GM18868 (cell line): ENCODE results near the gene RPS4Y1.

Experiments
- ATAC-seq: cut with Tn5 transposase; IDR thresholded peaks from one replicate; pipeline ENCODE4 v1.9.1; 2021; ENCODE audit warnings: mild to moderate bottlenecking, moderate library complexity; ENCODE audit not compliant: unreplicated experiment

Gene RPS4Y1

GRCh38 chrY:2874211-2874610 lies 32.8 kb downstream of the RPS4Y1 start:
- ATAC-seq: no peak

DNA sequence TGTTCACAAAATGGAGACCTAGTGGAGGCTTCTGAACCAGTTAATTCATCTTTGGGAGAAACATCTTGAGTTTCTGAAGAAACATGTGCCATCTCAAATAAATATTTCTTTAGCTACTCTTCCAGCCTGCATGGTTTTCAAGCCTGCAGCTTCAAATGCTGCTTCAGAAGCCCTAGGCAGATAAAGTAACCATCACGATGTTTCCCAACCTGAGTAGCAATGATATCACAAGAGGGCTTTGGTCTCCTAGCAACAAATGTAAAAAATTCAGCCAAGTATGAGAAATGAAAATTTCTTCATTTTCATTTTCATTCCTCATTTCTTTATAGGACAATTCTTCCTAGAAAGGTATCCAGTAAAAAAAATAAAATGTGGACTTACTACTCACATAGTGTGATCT lies 42.2 kb downstream of the RPS4Y1 start:
- no peak for ATAC-seq

DNA sequence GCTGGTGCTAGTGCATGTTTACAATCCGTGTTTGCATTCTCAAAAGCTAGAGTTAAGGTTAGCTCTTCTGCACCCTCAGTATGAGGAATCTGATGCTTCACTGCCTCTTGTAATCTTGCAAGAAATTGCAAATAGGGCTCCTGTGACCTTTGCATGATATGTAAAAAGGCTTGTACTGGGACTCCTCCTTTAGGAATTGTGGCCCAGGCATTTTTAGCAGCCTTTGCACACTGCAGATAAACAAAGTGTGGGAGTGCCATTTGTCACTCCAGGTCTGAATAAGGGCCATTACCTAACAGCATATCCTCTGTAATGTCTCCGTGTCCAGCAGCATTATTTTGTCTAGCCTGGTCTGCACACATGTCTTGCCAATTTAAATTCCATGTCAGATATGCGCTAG lies 44.5 kb downstream of the RPS4Y1 start:
- ATAC-seq: no peak

DNA sequence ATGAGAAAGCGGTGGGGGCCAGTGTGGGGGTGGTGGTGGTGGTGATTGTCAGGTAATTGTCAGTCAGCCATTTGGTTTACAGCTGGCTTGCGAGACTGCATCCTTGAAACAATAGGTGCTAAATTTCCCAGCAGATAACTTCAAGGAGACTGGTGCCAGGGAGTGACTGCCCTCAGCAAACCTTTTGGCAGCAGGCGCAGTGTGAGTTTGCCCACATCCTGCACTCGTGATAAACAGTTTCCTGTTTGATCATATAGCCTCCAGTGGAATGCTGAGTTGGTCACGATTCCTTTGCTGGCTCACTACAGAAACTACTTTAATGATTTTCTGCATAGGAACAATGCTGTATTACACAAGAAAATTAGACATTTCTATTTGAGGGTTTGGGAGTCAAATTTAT lies 46.0 kb downstream of the RPS4Y1 start:
- ATAC-seq: no peak

GRCh38 chrY:2887955-2888354 lies 46.6 kb downstream of the RPS4Y1 start:
- ATAC-seq: peak; percentile 94

DNA sequence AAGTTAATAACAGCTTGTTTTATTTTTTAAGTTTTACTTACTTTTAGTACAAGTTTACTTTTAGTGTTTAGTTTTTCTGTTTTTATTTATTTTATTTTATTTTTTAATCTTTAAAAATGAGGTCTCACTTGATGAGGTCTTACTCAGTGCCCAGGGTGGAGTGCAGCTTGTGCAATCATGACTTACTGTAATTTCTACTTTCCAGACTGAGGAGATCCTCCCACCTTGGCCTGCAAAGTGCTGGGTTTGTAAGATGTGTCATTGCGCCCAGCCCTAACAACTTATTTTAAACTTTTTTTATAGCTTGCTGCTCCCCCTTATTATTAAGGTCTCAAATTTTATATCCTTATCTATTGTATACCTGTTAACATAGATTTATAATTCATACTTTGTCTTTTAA lies 52.1 kb downstream of the RPS4Y1 start:
- ATAC-seq: no peak

- peak; percentile 89 for ATAC-seq
Measured at GRCh38 chrY:2896050-2896449, 54.6 kb downstream of the RPS4Y1 start.

DNA sequence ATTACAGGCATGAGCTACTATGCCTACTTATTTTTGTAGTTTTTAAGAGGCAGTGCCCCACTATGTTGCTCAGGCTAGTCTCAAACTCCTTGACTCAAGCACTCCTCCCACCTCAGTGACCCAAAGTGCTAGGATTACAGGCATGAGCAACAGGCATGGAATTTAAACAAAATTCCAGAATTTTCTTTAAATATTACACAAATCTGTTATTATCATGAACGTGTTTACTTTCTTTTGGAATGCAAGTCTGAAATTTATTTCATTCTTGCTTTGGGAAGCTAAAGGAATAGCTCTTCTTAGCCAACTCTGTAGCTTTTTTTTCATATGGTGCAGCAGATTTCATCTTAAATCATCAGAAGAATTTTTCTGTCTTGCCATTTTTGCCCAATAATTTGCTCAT lies 66.0 kb downstream of the RPS4Y1 start:
- no peak for ATAC-seq

- peak; percentile 69 for ATAC-seq
Measured at GRCh38 chrY:2913066-2913815, 71.8 kb downstream of the RPS4Y1 start.
